ENCODE results near the gene KLF4. TPM values are rescaled to one million over a fixed set of nuclear protein-coding genes. Genes with fewer than 3 reads are reported as not detected.

The KLF4 gene
- total RNA-seq, 2 donors from 2014 or later: 45.2 to 66.9 TPM

Other genes with a start within 250 kb of the KLF4 start
- 10 to 100 TPM; 87.6 to 88.7 TPM for gene RAD23B, start 206.5 kb downstream of the KLF4 start, total RNA-seq